ENCODE data around the gene SEMA3E. TPM values are rescaled to one million over a fixed set of nuclear protein-coding genes. Genes with fewer than 3 reads are reported as not detected.

Gene SEMA3E
- polyA plus RNA-seq, 1 donor from 2014 or later = 0.98 TPM

- Histone ChIP-seq H3K9me3 (ENCODE audit: low read length) (no peaks in the 10 kb centered on the region), H4K20me1 (ENCODE audit: insufficient read depth) (no peaks in the 10 kb centered on the region), H3K27ac (ENCODE audit: low read length) (no peak overlapping the region), H3K9ac (ENCODE audit: low read length) (no peak overlapping the region), H3K27me3 (ENCODE audit: insufficient read depth, low read depth, low read length) (no peaks in the 10 kb centered on the region), H3K79me2 (replicated peaks; ENCODE audit: insufficient read depth, low read length) (no peaks in the 10 kb centered on the region), H3K4me2 (ENCODE audit: low read length) (no peak overlapping the region), H3K4me3 (ENCODE audit: low read length) (no peak overlapping the region), H3F3A (ENCODE audit: insufficient read depth, low read length, poor library complexity, severe bottlenecking) (no peaks in the 10 kb centered on the region), H2AFZ (ENCODE audit: low read depth, low read length) (no peak overlapping the region), H3K9me2 (ENCODE audit: insufficient read depth, low read length) (no peaks in the 10 kb centered on the region), H3K36me3 (ENCODE audit: insufficient read depth, low read length) (no peaks in the 10 kb centered on the region)
- TF ChIP-seq CTCF (IDR thresholded peaks at IDR 0.05; ENCODE audit: poor library complexity, severe bottlenecking) = no peak
- TF ChIP-seq RAD21 (conservative IDR thresholded peaks at IDR 0.05) = no peak
- TF ChIP-seq EP300 (conservative IDR thresholded peaks at IDR 0.05; ENCODE audit: poor library complexity, severe bottlenecking) = no peak
- no peak for TF ChIP-seq POLR2AphosphoS5 (IDR thresholded peaks at IDR 0.05)
- no peak for TF ChIP-seq EZH2 (IDR thresholded peaks at IDR 0.05; ENCODE audit: borderline replicate concordance, insufficient read depth, low read length, poor library complexity, severe bottlenecking)
- no peak for TF ChIP-seq REST (IDR thresholded peaks at IDR 0.05; ENCODE audit: borderline replicate concordance)
- TF ChIP-seq TAF1 (IDR thresholded peaks at IDR 0.05; ENCODE audit: low read depth) = no peak
- TF ChIP-seq SMC3 (conservative IDR thresholded peaks at IDR 0.05; ENCODE audit: poor library complexity) = no peak
- no peak for TF ChIP-seq MXI1 (conservative IDR thresholded peaks at IDR 0.05; ENCODE audit: poor library complexity, severe bottlenecking)
These were observed 234.0 kb downstream of the SEMA3E start for GRCh38 chr7:83414947-83415346.

- no peak overlapping the region for H2AFZ ChIP-seq (ENCODE audit: low read depth, low read length)
- H3K27ac ChIP-seq (ENCODE audit: low read length) = no peak overlapping the region
- H3K4me3 ChIP-seq (ENCODE audit: low read length) = no peak overlapping the region
- no peaks in the 10 kb centered on the region for H3K79me2 ChIP-seq (replicated peaks; ENCODE audit: insufficient read depth, low read length)
- no peaks in the 10 kb centered on the region for H3K36me3 ChIP-seq (ENCODE audit: insufficient read depth, low read length)
- no peaks in the 10 kb centered on the region for H3K9me2 ChIP-seq (ENCODE audit: insufficient read depth, low read length)
- H3F3A ChIP-seq (ENCODE audit: insufficient read depth, low read length, poor library complexity, severe bottlenecking) = no peaks in the 10 kb centered on the region
- TF ChIP-seq RAD21 (conservative IDR thresholded peaks at IDR 0.05) = no peak
- no peak for TF ChIP-seq REST (IDR thresholded peaks at IDR 0.05; ENCODE audit: borderline replicate concordance)
- no peak for TF ChIP-seq EP300 (conservative IDR thresholded peaks at IDR 0.05; ENCODE audit: poor library complexity, severe bottlenecking)
- TF ChIP-seq CTCF (IDR thresholded peaks at IDR 0.05; ENCODE audit: poor library complexity, severe bottlenecking) = no peak
- no peak for TF ChIP-seq TAF1 (IDR thresholded peaks at IDR 0.05; ENCODE audit: low read depth)
- TF ChIP-seq POLR2AphosphoS5 (IDR thresholded peaks at IDR 0.05) = no peak
- H3K4me2 ChIP-seq (ENCODE audit: low read length) = no peak overlapping the region
- no peaks in the 10 kb centered on the region for H3K9me3 ChIP-seq (ENCODE audit: low read length)
- no peaks in the 10 kb centered on the region for H3K27me3 ChIP-seq (ENCODE audit: insufficient read depth, low read depth, low read length)
- H3K9ac ChIP-seq (ENCODE audit: low read length) = no peak overlapping the region
- H4K20me1 ChIP-seq (ENCODE audit: insufficient read depth) = no peaks in the 10 kb centered on the region
These were observed 235.1 kb downstream of the SEMA3E start for GRCh38 chr7:83413831-83414230.

Measured in neural cell (in vitro differentiated cells).